Measurements from ENCODE around the gene NTN4.

DNA sequence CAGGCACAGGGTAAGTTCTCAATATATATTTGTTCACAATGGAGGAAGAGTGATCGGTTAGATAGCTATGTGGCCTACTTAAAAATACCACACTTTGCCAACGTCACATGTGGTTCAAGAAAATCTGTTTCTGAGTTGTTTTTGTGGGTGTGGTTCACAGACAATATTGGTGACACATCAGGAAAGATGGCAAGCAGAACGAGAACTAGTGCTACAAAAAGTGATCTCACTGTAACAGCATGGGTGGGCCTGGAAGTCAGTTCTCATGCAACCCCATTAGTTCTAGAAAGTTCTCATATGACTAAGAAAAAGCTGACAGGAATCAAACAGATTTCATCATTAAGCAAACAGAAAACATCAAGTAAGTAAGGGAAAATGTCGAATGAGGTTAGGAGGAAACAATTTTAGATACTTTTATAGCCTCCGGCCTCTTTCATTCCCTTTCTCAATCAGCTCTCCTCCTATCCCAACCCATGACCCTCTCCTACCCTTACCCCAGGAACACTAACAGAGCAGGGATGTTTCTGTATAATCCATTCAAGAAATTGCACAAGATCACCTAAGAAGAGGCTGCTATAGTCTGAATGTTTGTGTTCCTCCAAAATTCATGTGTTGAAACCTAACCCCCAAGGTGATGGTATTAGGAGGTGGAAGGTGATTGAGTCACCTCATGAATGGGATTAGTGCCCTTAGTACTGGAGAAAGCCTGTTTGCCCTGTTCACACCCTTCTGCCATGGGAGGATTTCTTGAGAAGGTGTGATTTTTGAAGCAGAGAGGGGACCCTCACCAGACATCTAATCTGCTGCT, 15.5 kb upstream of the NTN4 start:
- TF ChIP-seq EZH2phosphoT487 (IDR thresholded peaks at IDR 0.05; ENCODE audit: borderline replicate concordance, low read depth) (no peak), EP300 (IDR thresholded peaks at IDR 0.05; ENCODE audit: borderline replicate concordance in 1 of 2, low read depth in 1 of 2, low read length in 1 of 2) (no peak), JUND (IDR thresholded peaks at IDR 0.05) (no peak), TAF1 (IDR thresholded peaks at IDR 0.05; ENCODE audit: borderline replicate concordance, low read depth, low read length) (no peak), SIN3A (IDR thresholded peaks at IDR 0.05; ENCODE audit: borderline replicate concordance, low read depth, low read length) (no peak), CHD2 (IDR thresholded peaks at IDR 0.05; ENCODE audit: low read length, partially characterized antibody) (no peak)
- TF ChIP-seq, protein P1, sequence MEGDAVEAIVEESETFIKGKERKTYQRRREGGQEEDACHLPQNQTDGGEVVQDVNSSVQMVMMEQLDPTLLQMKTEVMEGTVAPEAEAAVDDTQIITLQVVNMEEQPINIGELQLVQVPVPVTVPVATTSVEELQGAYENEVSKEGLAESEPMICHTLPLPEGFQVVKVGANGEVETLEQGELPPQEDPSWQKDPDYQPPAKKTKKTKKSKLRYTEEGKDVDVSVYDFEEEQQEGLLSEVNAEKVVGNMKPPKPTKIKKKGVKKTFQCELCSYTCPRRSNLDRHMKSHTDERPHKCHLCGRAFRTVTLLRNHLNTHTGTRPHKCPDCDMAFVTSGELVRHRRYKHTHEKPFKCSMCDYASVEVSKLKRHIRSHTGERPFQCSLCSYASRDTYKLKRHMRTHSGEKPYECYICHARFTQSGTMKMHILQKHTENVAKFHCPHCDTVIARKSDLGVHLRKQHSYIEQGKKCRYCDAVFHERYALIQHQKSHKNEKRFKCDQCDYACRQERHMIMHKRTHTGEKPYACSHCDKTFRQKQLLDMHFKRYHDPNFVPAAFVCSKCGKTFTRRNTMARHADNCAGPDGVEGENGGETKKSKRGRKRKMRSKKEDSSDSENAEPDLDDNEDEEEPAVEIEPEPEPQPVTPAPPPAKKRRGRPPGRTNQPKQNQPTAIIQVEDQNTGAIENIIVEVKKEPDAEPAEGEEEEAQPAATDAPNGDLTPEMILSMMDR (IDR thresholded peaks at IDR 0.05): no peak
- TF ChIP-seq, protein P2, sequence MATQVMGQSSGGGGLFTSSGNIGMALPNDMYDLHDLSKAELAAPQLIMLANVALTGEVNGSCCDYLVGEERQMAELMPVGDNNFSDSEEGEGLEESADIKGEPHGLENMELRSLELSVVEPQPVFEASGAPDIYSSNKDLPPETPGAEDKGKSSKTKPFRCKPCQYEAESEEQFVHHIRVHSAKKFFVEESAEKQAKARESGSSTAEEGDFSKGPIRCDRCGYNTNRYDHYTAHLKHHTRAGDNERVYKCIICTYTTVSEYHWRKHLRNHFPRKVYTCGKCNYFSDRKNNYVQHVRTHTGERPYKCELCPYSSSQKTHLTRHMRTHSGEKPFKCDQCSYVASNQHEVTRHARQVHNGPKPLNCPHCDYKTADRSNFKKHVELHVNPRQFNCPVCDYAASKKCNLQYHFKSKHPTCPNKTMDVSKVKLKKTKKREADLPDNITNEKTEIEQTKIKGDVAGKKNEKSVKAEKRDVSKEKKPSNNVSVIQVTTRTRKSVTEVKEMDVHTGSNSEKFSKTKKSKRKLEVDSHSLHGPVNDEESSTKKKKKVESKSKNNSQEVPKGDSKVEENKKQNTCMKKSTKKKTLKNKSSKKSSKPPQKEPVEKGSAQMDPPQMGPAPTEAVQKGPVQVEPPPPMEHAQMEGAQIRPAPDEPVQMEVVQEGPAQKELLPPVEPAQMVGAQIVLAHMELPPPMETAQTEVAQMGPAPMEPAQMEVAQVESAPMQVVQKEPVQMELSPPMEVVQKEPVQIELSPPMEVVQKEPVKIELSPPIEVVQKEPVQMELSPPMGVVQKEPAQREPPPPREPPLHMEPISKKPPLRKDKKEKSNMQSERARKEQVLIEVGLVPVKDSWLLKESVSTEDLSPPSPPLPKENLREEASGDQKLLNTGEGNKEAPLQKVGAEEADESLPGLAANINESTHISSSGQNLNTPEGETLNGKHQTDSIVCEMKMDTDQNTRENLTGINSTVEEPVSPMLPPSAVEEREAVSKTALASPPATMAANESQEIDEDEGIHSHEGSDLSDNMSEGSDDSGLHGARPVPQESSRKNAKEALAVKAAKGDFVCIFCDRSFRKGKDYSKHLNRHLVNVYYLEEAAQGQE (IDR thresholded peaks at IDR 0.05; ENCODE audit: low read depth, low read length): no peak
- TF ChIP-seq, protein P3, sequence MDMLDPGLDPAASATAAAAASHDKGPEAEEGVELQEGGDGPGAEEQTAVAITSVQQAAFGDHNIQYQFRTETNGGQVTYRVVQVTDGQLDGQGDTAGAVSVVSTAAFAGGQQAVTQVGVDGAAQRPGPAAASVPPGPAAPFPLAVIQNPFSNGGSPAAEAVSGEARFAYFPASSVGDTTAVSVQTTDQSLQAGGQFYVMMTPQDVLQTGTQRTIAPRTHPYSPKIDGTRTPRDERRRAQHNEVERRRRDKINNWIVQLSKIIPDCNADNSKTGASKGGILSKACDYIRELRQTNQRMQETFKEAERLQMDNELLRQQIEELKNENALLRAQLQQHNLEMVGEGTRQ (IDR thresholded peaks at IDR 0.05; ENCODE audit: borderline replicate concordance, low read depth, low read length): no peak
